ENCODE measurements around the gene NHLRC1. TPM values are rescaled to one million over a fixed set of nuclear protein-coding genes. Genes with fewer than 3 reads are reported as not detected.

Gene NHLRC1
- total and polyA plus RNA-seq, 2 of the 8 experiments (the other 6 are each of a cell fraction or from before 2014, with no cell fraction given) = 0.57 to 0.58 TPM

DNA sequence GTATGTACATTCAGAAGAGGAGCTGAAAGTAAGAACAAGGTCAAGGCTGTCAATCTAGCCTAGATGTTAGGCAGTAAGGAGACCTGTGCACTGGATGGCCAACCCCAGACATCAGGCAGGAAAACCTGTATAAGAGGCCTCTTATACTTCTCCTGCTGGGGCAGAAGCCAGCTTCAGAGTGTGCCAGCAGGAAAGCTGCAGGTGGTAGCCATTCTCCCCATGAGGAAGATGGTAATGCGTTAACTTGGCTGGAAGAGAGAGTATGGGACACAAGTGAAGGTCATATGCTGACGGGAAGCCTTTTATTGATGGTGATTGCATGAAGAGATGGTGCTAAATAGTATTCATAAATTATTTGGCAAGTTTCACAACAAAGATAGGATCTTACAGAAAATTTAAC, 20.6 kb downstream of the NHLRC1 start:
- 93% methylated on average over 2 of the region's 2 CpGs; no CpG with 5 or more reads in 1 of the 2 experiments for WGBS, 2 experiments (ENCODE audit: extremely low coverage in 1 of 2, insufficient coverage in 1 of 2, insufficient read length in 1 of 2, insufficient replicate concordance in 2 of 2, low coverage in 1 of 2, low lambda C conversion rate in 2 of 2, missing lambda C conversion rate in 1 of 2)
- no peaks in the 10 kb centered on the region for H4K20me1 ChIP-seq (replicated peaks in 1 of 2; ENCODE audit: control insufficient read depth in 1 of 2, insufficient read depth in 2 of 2, low read length in 2 of 2)
- no peaks in the 10 kb centered on the region for H3K4me1 ChIP-seq (replicated peaks in 1 of 4; ENCODE audit: control insufficient read depth in 3 of 4, insufficient read depth in 4 of 4, low read length in 3 of 4)
- no peak overlapping the region for H3K56ac ChIP-seq (replicated peaks; ENCODE audit: insufficient read length, low read depth, low read length)
- no peak overlapping the region for H3K18ac ChIP-seq (ENCODE audit: extremely low read depth, low read length)
- H3K9me3 ChIP-seq (ENCODE audit: insufficient read depth in 2 of 2, low read depth in 1 of 2, low read length in 1 of 2) = no peaks in the 10 kb centered on the region
- CTCF ChIA-PET (ENCODE audit: partially characterized antibody) = interaction anchor here (0.5 kb wide), 1 partner anchor 427 kb away, joined by 3 read pairs; no protein-coding TSS in a partner anchor
- no peak overlapping the region for H3K27ac ChIP-seq (ENCODE audit: low read depth, low read length)
- H2AFZ ChIP-seq (ENCODE audit: low read length) = 0 out of 2 replicates have a peak overlapping the region, but pooled peaks have one; percentile 8
- H2BK20ac ChIP-seq (ENCODE audit: low read length) = no peak overlapping the region
- no peak overlapping the region for H2AK5ac ChIP-seq (ENCODE audit: low read depth, low read length)
- FAIRE-seq = no peak
- H3K79me1 ChIP-seq (ENCODE audit: low read depth, low read length) = no peaks in the 10 kb centered on the region
- no peak overlapping the region for H2BK12ac ChIP-seq (ENCODE audit: low read depth, low read length)
- no peak for DNase-seq (ENCODE audit: low read depth in 1 of 2, low spot score in 2 of 2)
- H3K23ac ChIP-seq (ENCODE audit: insufficient read length) = peak overlapping the region; percentile 79
- H3K14ac ChIP-seq (ENCODE audit: insufficient read length) = no peak overlapping the region
- H4K5ac ChIP-seq (ENCODE audit: insufficient read length, low read depth, low read length) = no peak overlapping the region
- H3K36me3 ChIP-seq (ENCODE audit: control insufficient read depth in 2 of 4, insufficient read depth in 4 of 4, low read length in 3 of 4) = no peaks in the 10 kb centered on the region; a peak in 1 of 8 replicates
- H3K23me2 ChIP-seq (ENCODE audit: low read depth, low read length) = no peaks in the 10 kb centered on the region
- no peak overlapping the region for H3K9ac ChIP-seq (replicated peaks in 1 of 4; ENCODE audit: extremely low read depth in 1 of 4, low read depth in 3 of 4, low read length in 3 of 4)
- no peaks in the 10 kb centered on the region for H3K79me2 ChIP-seq (ENCODE audit: control insufficient read depth in 1 of 2, insufficient read depth in 2 of 2, low read length in 2 of 2)
- no peak overlapping the region for H3K4me3 ChIP-seq (ENCODE audit: extremely low read depth in 1 of 4, insufficient read depth in 2 of 4, low read depth in 3 of 4, low read length in 4 of 4)
- no peak overlapping the region for H2BK15ac ChIP-seq (ENCODE audit: low read length)
- H4K8ac ChIP-seq (ENCODE audit: extremely low read depth, insufficient read depth, low read length) = no peak overlapping the region
- no peak overlapping the region for H3K4ac ChIP-seq (replicated peaks; ENCODE audit: insufficient read length, low read depth, low read length)
- no peak overlapping the region for H2BK5ac ChIP-seq (ENCODE audit: low read depth, low read length)
- H3K27me3 ChIP-seq (replicated peaks in 1 of 4; ENCODE audit: control insufficient read depth in 3 of 4, extremely low read depth in 1 of 4, insufficient read depth in 3 of 4, low read length in 3 of 4) = no peaks in the 10 kb centered on the region
- no peak overlapping the region for H3K4me2 ChIP-seq (ENCODE audit: insufficient read depth in 1 of 2, low read depth in 2 of 2, low read length in 2 of 2)
- POLR2A ChIA-PET (ENCODE audit: partially characterized antibody) = no interaction called here
- no peak overlapping the region for H2BK120ac ChIP-seq (replicated peaks; ENCODE audit: low read depth, low read length)
- no peak overlapping the region for H4K91ac ChIP-seq (replicated peaks; ENCODE audit: insufficient read length, low read length)
- TF ChIP-seq RNF2 (IDR thresholded peaks at IDR 0.05; ENCODE audit: borderline replicate concordance, low read depth, low read length, missing control alignments, poor library complexity, severe bottlenecking) = no peak
- no peak for TF ChIP-seq ASH2L (IDR thresholded peaks at IDR 0.05; ENCODE audit: low read length)
- no peak for TF ChIP-seq BACH1 (IDR thresholded peaks at IDR 0.05; ENCODE audit: low read length)
- no peak for TF ChIP-seq BRCA1 (IDR thresholded peaks at IDR 0.05; ENCODE audit: low read depth, low read length)
- TF ChIP-seq GTF2F1 (IDR thresholded peaks at IDR 0.05; ENCODE audit: borderline replicate concordance, low read depth, low read length) = no peak
- TF ChIP-seq TEAD4 (IDR thresholded peaks at IDR 0.05; ENCODE audit: low read depth, low read length) = no peak
- no peak for TF ChIP-seq NANOG (IDR thresholded peaks at IDR 0.05; ENCODE audit: insufficient read depth, low read depth, low read length, poor library complexity, severe bottlenecking)
- no peak for TF ChIP-seq YY1 (IDR thresholded peaks at IDR 0.05; ENCODE audit: low read depth, low read length)
- TF ChIP-seq ZNF274 (IDR thresholded peaks at IDR 0.05; ENCODE audit: borderline replicate concordance, extremely low read depth, low read length) = no peak
- no peak for TF ChIP-seq RBBP5 (IDR thresholded peaks at IDR 0.05; ENCODE audit: borderline replicate concordance, low read depth, low read length)
- TF ChIP-seq, protein P1, sequence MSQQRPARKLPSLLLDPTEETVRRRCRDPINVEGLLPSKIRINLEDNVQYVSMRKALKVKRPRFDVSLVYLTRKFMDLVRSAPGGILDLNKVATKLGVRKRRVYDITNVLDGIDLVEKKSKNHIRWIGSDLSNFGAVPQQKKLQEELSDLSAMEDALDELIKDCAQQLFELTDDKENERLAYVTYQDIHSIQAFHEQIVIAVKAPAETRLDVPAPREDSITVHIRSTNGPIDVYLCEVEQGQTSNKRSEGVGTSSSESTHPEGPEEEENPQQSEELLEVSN (IDR thresholded peaks at IDR 0.05) = no peak
- no peak for TF ChIP-seq SAP30 (IDR thresholded peaks at IDR 0.05; ENCODE audit: insufficient read depth, insufficient replicate concordance, low read length)
- TF ChIP-seq RFX5 (IDR thresholded peaks at IDR 0.05; ENCODE audit: borderline replicate concordance, low read depth, low read length) = no peak
- TF ChIP-seq CEBPB (IDR thresholded peaks at IDR 0.05; ENCODE audit: low read depth, low read length) = no peak
